Gastroesophageal sphincter (tissue), 3 donors: ENCODE data around the gene IL21.

Source experiments
- CTCF ChIP-seq, 4 experiments: fragments of 200-600 bp in 2 of 4; fragments of 450-650 bp in 2 of 4; sonication (generic) in 1 of 4; IDR thresholded peaks; one replicate each; pipeline ENCODE4 v1.5.1; 2017 to 2019; ENCODE audit warnings: antibody characterized with exemption in 4 of 4, mild to moderate bottlenecking in 2 of 4, moderate library complexity in 2 of 4
- POLR2A ChIP-seq, 2 donors: fragments of 450-650 bp; IDR thresholded peaks; one replicate each; pipeline ENCODE4 v1.6.1; 2017; ENCODE audit warnings: antibody characterized with exemption in 2 of 2, mild to moderate bottlenecking in 2 of 2, moderate library complexity in 1 of 2
- POLR2AphosphoS5 ChIP-seq: sonication (generic); formaldehyde crosslinking; IDR thresholded peaks from one replicate; pipeline ENCODE4 v1.6.1; 2017; ENCODE audit warnings: antibody characterized with exemption

GRCh38 chr4:122666527-122667245 lies 45.8 kb upstream of the IL21 start:
- TF ChIP-seq CTCF (IDR thresholded peaks at IDR 0.05) (no peak), POLR2AphosphoS5 (no peak), POLR2A (IDR thresholded peaks at IDR 0.05) (no peak)
